Mucosa of rectum (tissue), 2 donors: Measurements from ENCODE around the gene NOP10.
"Not testable (repeated sequence)": the region's sequence is repeated elsewhere in the genome, so short reads cannot be mapped to it uniquely, and the experiment has no call there.

Source experiments
- H3K27ac ChIP-seq, 2 donors: one replicate each; pipeline ENCODE4 v1.7.0; 2013; ENCODE audit warnings: inconsistent platforms in 2 of 2, low read depth in 2 of 2, low read length in 2 of 2
- H3K27me3 ChIP-seq, 2 donors: one replicate each; pipeline ENCODE4 v1.7.0; 2013; ENCODE audit warnings: low read length in 2 of 2; ENCODE audit not compliant: control insufficient read depth in 2 of 2, insufficient read depth in 2 of 2
- H3K36me3 ChIP-seq, 2 donors: one replicate each; pipeline ENCODE4 v1.7.0; 2013; ENCODE audit warnings: low read length in 2 of 2; ENCODE audit not compliant: control insufficient read depth in 2 of 2, insufficient read depth in 2 of 2
- H3K4me1 ChIP-seq, 2 donors: one replicate each; pipeline ENCODE4 v1.7.0; 2013; ENCODE audit warnings: low read length in 2 of 2, mild to moderate bottlenecking in 1 of 2; ENCODE audit not compliant: control insufficient read depth in 2 of 2, insufficient read depth in 2 of 2
- H3K4me3 ChIP-seq, 2 donors: one replicate each; pipeline ENCODE4 v1.7.0; 2013; ENCODE audit warnings: low read length in 2 of 2
- H3K9ac ChIP-seq, 2 donors: one replicate each; pipeline ENCODE4 v1.7.0; 2013; ENCODE audit warnings: low read length in 2 of 2, low read depth in 1 of 2, mild to moderate bottlenecking in 1 of 2
- H3K9me3 ChIP-seq, 2 donors: one replicate each; pipeline ENCODE4 v1.7.0; 2013; ENCODE audit warnings: low read length in 2 of 2; ENCODE audit not compliant: control insufficient read depth in 2 of 2
- donor health status: healthy.
- donor health status: Normal muscosa, but diverticular disease.

NOP10 gene

GRCh38 chr15:34358948-34359347, 16.0 kb upstream of the NOP10 start:
- no peaks in the 10 kb centered on the region for H3K9me3 ChIP-seq
- peaks cover 63 to 67% of the 10 kb centered on the region in 2 donors for H3K36me3 ChIP-seq
- no peaks in the 10 kb centered on the region for H3K27me3 ChIP-seq
- H3K4me1 ChIP-seq: peaks cover 24 to 43% of the 10 kb centered on the region in 2 donors
- peak overlapping the region; percentile 38 to 59 for H3K27ac ChIP-seq
- H3K4me3 ChIP-seq: no peak overlapping the region
- no peak overlapping the region for H3K9ac ChIP-seq

GRCh38 chr15:34358367-34358766, 15.4 kb upstream of the NOP10 start:
- peaks cover 58 to 71% of the 10 kb centered on the region in 2 donors for H3K36me3 ChIP-seq
- no peaks in the 10 kb centered on the region for H3K9me3 ChIP-seq
- H3K4me1 ChIP-seq: peaks cover 22 to 37% of the 10 kb centered on the region in 2 donors
- no peaks in the 10 kb centered on the region for H3K27me3 ChIP-seq
- H3K9ac ChIP-seq: no peak overlapping the region
- H3K4me3 ChIP-seq: no peak overlapping the region
- H3K27ac ChIP-seq: no peak overlapping the region

- Histone ChIP-seq H3K4me3 (no peak overlapping the region), H3K27me3 (no peaks in the 10 kb centered on the region), H3K27ac (no peak overlapping the region), H3K9me3 (no peaks in the 10 kb centered on the region), H3K9ac (no peak overlapping the region), H3K4me1 (peaks cover 15 to 30% of the 10 kb centered on the region in 2 donors), H3K36me3 (peaks cover 58 to 71% of the 10 kb centered on the region in 2 donors)
These were observed 14.7 kb upstream of the NOP10 start for GRCh38 chr15:34357653-34358052.

- peaks cover 46 to 59% of the 10 kb centered on the region in 2 donors for H3K36me3 ChIP-seq
- H3K4me3 ChIP-seq: no peak overlapping the region
- H3K9ac ChIP-seq: no peak overlapping the region
- no peak overlapping the region for H3K27ac ChIP-seq
- H3K9me3 ChIP-seq: no peaks in the 10 kb centered on the region
- H3K27me3 ChIP-seq: no peaks in the 10 kb centered on the region
- H3K4me1 ChIP-seq: peaks cover 5 to 10% of the 10 kb centered on the region in 2 donors
These were observed 12.3 kb upstream of the NOP10 start for GRCh38 chr15:34355241-34355640.

GRCh38 chr15:34354286-34354685, 11.3 kb upstream of the NOP10 start:
- no peak overlapping the region for H3K27ac ChIP-seq
- peaks cover 0 to under 1% of the 10 kb centered on the region in 2 donors for H3K4me1 ChIP-seq
- H3K9ac ChIP-seq: no peak overlapping the region
- H3K4me3 ChIP-seq: no peak overlapping the region
- no peaks in the 10 kb centered on the region for H3K27me3 ChIP-seq
- H3K9me3 ChIP-seq: no peaks in the 10 kb centered on the region
- H3K36me3 ChIP-seq: peaks cover 39 to 50% of the 10 kb centered on the region in 2 donors

GRCh38 chr15:34353627-34354026, 10.7 kb upstream of the NOP10 start:
- Histone ChIP-seq H3K4me3 (no peak overlapping the region), H3K9me3 (no peaks in the 10 kb centered on the region), H3K27ac (no peak overlapping the region), H3K4me1 (no peaks in the 10 kb centered on the region), H3K27me3 (no peaks in the 10 kb centered on the region), H3K9ac (no peak overlapping the region), H3K36me3 (peaks cover 34 to 45% of the 10 kb centered on the region in 2 donors)

- H3K4me1 ChIP-seq, H3K9me3 ChIP-seq, H3K9ac ChIP-seq, H3K4me3 ChIP-seq, H3K27me3 ChIP-seq, H3K27ac ChIP-seq: not testable (repeated sequence)
- H3K36me3 ChIP-seq: peaks cover 34 to 39% of the 10 kb centered on the region in 2 donors
These were observed 10.1 kb upstream of the NOP10 start for GRCh38 chr15:34352996-34353395.

GRCh38 chr15:34349769-34350168, 6.8 kb upstream of the NOP10 start:
- H3K9ac ChIP-seq: no peak overlapping the region

GRCh38 chr15:34348735-34349300, 5.9 kb upstream of the NOP10 start:
- Histone ChIP-seq H3K9me3 (no peaks in the 10 kb centered on the region), H3K4me3 (no peak overlapping the region), H3K27me3 (no peaks in the 10 kb centered on the region), H3K9ac (no peak overlapping the region), H3K27ac (no peak overlapping the region), H3K36me3 (peaks cover 0 to 4% of the 10 kb centered on the region in 2 donors), H3K4me1 (no peaks in the 10 kb centered on the region)

More at GRCh38 chr15:34349769-34350168, 6.8 kb upstream of the NOP10 start:
- Histone ChIP-seq H3K4me3 (no peak overlapping the region), H3K36me3 (peaks cover 6 to 11% of the 10 kb centered on the region in 2 donors), H3K27me3 (no peaks in the 10 kb centered on the region), H3K4me1 (no peaks in the 10 kb centered on the region), H3K27ac (no peak overlapping the region), H3K9me3 (no peaks in the 10 kb centered on the region)

- no peaks in the 10 kb centered on the region for H3K27me3 ChIP-seq
- no peak overlapping the region for H3K4me3 ChIP-seq
- H3K9me3 ChIP-seq: no peaks in the 10 kb centered on the region
- no peak overlapping the region for H3K9ac ChIP-seq
- H3K4me1 ChIP-seq: no peaks in the 10 kb centered on the region
- H3K36me3 ChIP-seq: no peaks in the 10 kb centered on the region
- H3K27ac ChIP-seq: no peak overlapping the region
These were observed 5.2 kb upstream of the NOP10 start for GRCh38 chr15:34347951-34348638.
